K562 (cell line): Measurements from ENCODE around the gene FHDC1. TPM values are rescaled to one million over a fixed set of nuclear protein-coding genes. Genes with fewer than 3 reads are reported as not detected.

Source experiments
- GATA2 ChIP-seq: sonication (generic); formaldehyde crosslinking; IDR thresholded peaks from 2 replicates; pipeline ENCODE4 v1.4.0; 2020; ENCODE audit warnings: mild to moderate bottlenecking, missing genetic modification reagents
- MAX ChIP-seq: sonication (generic); formaldehyde crosslinking; IDR thresholded peaks from 2 replicates; pipeline ENCODE4 v1.9.0; 2022; ENCODE audit warnings: mild to moderate bottlenecking, missing genetic modification reagents
- PBX2 ChIP-seq, 2 experiments: IDR thresholded peaks in 1 of 2; conservative IDR thresholded peaks in 1 of 2; 2 replicates each; pipeline ENCODE4 v1.6.1; 2016; ENCODE audit warnings: low read depth in 2 of 2, mild to moderate bottlenecking in 1 of 2, missing compliant biosample characterization in 1 of 2, missing genetic modification characterization in 1 of 2, moderate library complexity in 1 of 2
- RREB1 ChIP-seq: fragments of 250-450 bp; sonication (Bioruptor Pico); IDR thresholded peaks from 2 replicates; pipeline ENCODE4 v1.4.0; 2020
- STAT5B ChIP-seq: fragments of 250-450 bp; sonication (Bioruptor Pico); IDR thresholded peaks from 2 replicates; pipeline ENCODE4 v1.8.0; 2021; ENCODE audit warnings: mild to moderate bottlenecking, inconsistent platforms
- ZNF134 ChIP-seq: fragments of 250-450 bp; sonication (Bioruptor Pico); conservative IDR thresholded peaks from 2 replicates; pipeline ENCODE4 v1.4.0; 2020
- ZNF518B ChIP-seq: fragments of 250-450 bp; sonication (Bioruptor Pico); IDR thresholded peaks from 2 replicates; pipeline ENCODE4 v1.5.0; 2021; ENCODE audit warnings: mild to moderate bottlenecking, moderate library complexity
- polyA plus RNA-seq, 8 experiments: library from polyadenylated mRNA; depleted of rRNA in 4 of 8; stranded (reverse) in 5 of 8; unstranded in 3 of 8; fragments of >200 nt; fragmentation: Nextera tagmentation in 2 of 8; fragmentation: Illumina TruSeq in 1 of 8; extraction: Ambion mirVana in 2 of 8; extraction: Trizol in 1 of 8; gene quantifications; 2 replicates each; pipeline versions ENCODE4 v1.2.1 to v1.2.3, GENCODE V29; 2011 to 2014; ENCODE audit warnings: inconsistent platforms in 1 of 8, missing spikeins in 1 of 8
- total RNA-seq, 7 experiments: library from RNA; depleted of rRNA in 6 of 7; stranded (reverse); fragments of >200 nt in 6 of 7; fragmentation: Illumina TruSeq in 2 of 7; extraction: Trizol in 2 of 7; gene quantifications; 2 replicates each; pipeline versions ENCODE4 v1.2.1 to v1.2.3, GENCODE V29; 2011 to 2021; ENCODE audit warnings: low replicate concordance in 1 of 7

FHDC1 gene
- total and polyA plus RNA-seq, 9 of the 15 experiments (the other 6 are each of a cell fraction or from before 2014, with no cell fraction given) = 0.01 to 0.43 (median 0.07) TPM

- TF ChIP-seq PBX2 (CRISPR knock-in tag; IDR thresholded peaks at IDR 0.05; ENCODE audit: low read depth) = peak; percentile 45; the same call in 1 of the 2 replicates
- peak; percentile 60 for TF ChIP-seq PBX2 (tag; conservative IDR thresholded peaks at IDR 0.05; ENCODE audit: low read depth)
- TF ChIP-seq ZNF518B = no peak
- TF ChIP-seq MAX (CRISPR knock-in tag) = 0 out of 2 replicates have a peak, but pooled peaks have one; percentile 27
- no peak for TF ChIP-seq RREB1 (CRISPR knock-in tag)
- TF ChIP-seq ZNF134 (CRISPR knock-in tag) = peak; percentile 49; the same call in 1 of the 2 replicates
- TF ChIP-seq STAT5B (CRISPR knock-in tag) = no peak
- TF ChIP-seq GATA2 = 0 out of 2 replicates have a peak, but pooled peaks have one; percentile 26
- TF ChIP-seq, all 486 proteins: peak for 32
These were observed 54.5 kb downstream of the FHDC1 start (continued) for GRCh38 chr4:152990471-152991131.
